PFSK-1 (cell line): Measurements from ENCODE around the gene SCGB3A2.

ENCODE experiments used
- FOXP2 ChIP-seq: optimal IDR thresholded peaks from 2 replicates; pipeline ENCODE3; 2011; ENCODE audit warnings: borderline replicate concordance, control low read depth, inconsistent platforms; ENCODE audit not compliant: insufficient read depth; ENCODE audit errors: extremely low read length, extremely low read depth
- POLR2AphosphoS5 ChIP-seq: IDR thresholded peaks from 2 replicates; pipeline ENCODE4 v1.6.1; 2012; ENCODE audit warnings: low read depth, mild to moderate bottlenecking, control low read depth, low read length, moderate library complexity
- REST ChIP-seq, 2 experiments: IDR thresholded peaks; 2 replicates each; pipeline versions ENCODE4 v1.6.1 to v1.8.0; 2011 to 2012; ENCODE audit warnings: low read depth in 2 of 2, low read length in 2 of 2, control low read depth in 1 of 2, inconsistent platforms in 1 of 2, mild to moderate bottlenecking in 1 of 2, moderate library complexity in 1 of 2; ENCODE audit not compliant: insufficient read depth in 1 of 2
- SIN3A ChIP-seq: IDR thresholded peaks from 2 replicates; pipeline ENCODE4 v1.6.1; 2012; ENCODE audit warnings: mild to moderate bottlenecking, low read length, moderate library complexity, borderline replicate concordance; ENCODE audit not compliant: insufficient read depth
- TAF1 ChIP-seq: IDR thresholded peaks from 2 replicates; pipeline ENCODE4 v1.6.1; 2012; ENCODE audit warnings: low read length, control low read depth, borderline replicate concordance; ENCODE audit not compliant: insufficient read depth

The SCGB3A2 gene

GRCh38 chr5:147913786-147914185 is 35.3 kb downstream of the SCGB3A2 start:
- TF ChIP-seq POLR2AphosphoS5 (no peak), REST (IDR thresholded peaks at IDR 0.05; ENCODE audit: insufficient read depth in 1 of 2, low read depth in 2 of 2, low read length in 2 of 2) (no peak), SIN3A (no peak), TAF1 (no peak)

DNA sequence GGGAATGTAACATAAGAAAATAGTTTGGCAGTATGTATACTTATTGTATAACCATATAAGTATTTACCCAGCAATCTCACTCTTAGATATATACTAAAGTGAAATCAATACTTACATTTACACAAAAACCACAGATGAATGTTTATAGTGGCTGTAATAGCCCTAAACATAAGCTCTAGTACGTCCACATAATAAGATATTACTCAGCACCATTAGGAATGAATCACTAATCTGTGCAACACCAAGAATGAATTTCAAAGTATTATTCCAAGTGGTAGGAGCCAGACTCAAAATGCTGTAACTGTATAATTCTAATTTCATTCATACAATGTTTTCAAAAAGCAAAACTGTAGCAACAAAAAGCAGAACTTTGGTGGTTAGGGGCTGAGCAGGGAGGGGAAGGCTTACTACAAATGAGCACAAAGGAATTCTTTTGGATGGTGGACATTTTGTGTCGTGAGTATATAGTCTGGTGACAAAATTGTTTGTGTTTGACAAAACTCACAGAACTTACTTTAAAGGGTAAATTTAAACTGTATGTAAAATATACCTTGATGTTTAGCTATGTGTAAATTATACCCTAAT is 39.7 kb downstream of the SCGB3A2 start:
- TF ChIP-seq FOXP2 (no peak), POLR2AphosphoS5 (no peak), REST (IDR thresholded peaks at IDR 0.05; ENCODE audit: insufficient read depth in 1 of 2, low read depth in 2 of 2, low read length in 2 of 2) (no peak), SIN3A (no peak), TAF1 (no peak)

DNA sequence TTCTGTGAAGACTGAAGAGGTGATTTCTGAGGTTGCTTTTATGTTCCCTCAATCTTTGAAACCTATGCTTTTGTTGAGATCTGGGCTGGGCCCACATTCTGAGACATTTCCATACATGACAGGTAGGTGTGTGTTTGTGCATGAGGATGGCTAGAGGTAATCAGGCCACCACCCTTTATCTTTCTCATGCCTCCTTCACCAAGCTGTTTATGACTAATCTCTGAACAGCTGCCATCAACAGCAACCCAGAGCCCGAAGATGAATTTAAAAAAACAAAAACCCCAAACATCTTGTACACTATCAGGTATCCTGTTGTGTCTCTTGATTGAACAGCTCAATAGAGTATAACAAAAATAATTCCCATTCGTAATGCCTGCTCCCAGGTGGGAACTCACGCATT is 40.4 kb downstream of the SCGB3A2 start:
- TF ChIP-seq POLR2AphosphoS5 (no peak), FOXP2 (no peak), SIN3A (no peak), TAF1 (no peak), REST (IDR thresholded peaks at IDR 0.05; ENCODE audit: insufficient read depth in 1 of 2, low read depth in 2 of 2, low read length in 2 of 2) (no peak)

DNA sequence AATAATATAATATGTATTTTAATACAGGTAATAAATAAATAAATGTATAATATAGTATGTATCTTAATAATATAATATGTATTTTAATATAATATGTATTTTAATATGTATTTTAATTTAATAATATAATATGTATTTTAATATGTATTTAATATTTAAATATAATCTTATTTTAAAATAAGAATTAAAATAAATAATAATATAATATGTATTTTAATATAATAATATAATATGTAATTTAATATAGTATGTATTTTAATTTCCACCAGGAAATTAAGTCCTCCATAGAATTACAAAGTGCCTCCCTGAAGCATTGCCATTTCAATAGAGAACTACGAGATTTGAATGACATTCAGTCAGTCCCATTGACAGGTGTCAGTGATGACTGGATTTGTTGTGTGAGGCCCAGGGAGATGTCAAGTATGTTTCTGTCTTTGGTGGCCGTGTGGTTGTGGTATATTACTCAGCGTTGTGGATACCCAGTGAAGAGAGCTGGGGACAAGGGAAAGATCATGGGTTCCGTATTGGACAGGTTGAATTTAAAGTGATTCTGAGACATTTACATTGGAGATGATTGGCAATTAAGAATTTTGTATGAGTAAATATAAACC is 42.0 kb downstream of the SCGB3A2 start:
- no peak for TF ChIP-seq TAF1
- no peak for TF ChIP-seq REST (IDR thresholded peaks at IDR 0.05; ENCODE audit: insufficient read depth in 1 of 2, low read depth in 2 of 2, low read length in 2 of 2)
- no peak for TF ChIP-seq POLR2AphosphoS5
- no peak for TF ChIP-seq SIN3A
- no peak for TF ChIP-seq FOXP2
